Stomach (tissue), 9 donors: Measurements from ENCODE around the gene MDM2. TPM values are rescaled to one million over a fixed set of nuclear protein-coding genes. Genes with fewer than 3 reads are reported as not detected.
"Not testable (repeated sequence)": the region's sequence is repeated elsewhere in the genome, so short reads cannot be mapped to it uniquely, and the experiment has no call there.

Experiments
- DNase-seq, 2 donors: peaks; one replicate each; pipeline versions ENCODE4 v3.0.0 to v3.0.0-alpha.2; 2013 to 2019
- H3K27ac ChIP-seq, 5 donors: fragments of 200-600 bp in 4 of 5; sonication (generic) in 4 of 5; one replicate each; pipeline ENCODE4 v1.5.1; 2013 to 2019; ENCODE audit warnings: mild to moderate bottlenecking in 1 of 5, moderate library complexity in 1 of 5
- H3K27me3 ChIP-seq, 3 donors: fragments of 200-600 bp; sonication (generic); one replicate each; pipeline ENCODE4 v1.5.1; 2017 to 2019; ENCODE audit warnings: mixed run types in 1 of 3
- H3K36me3 ChIP-seq, 4 donors: fragments of 200-600 bp; sonication (generic); 1 replicate in 3 of 4; 2 replicates in 1 of 4; pipeline ENCODE4 v1.5.1; 2016 to 2019
- H3K4me1 ChIP-seq, 4 donors: fragments of 200-600 bp; sonication (generic); one replicate each; pipeline ENCODE4 v1.5.1; 2016 to 2019
- H3K4me3 ChIP-seq, 4 donors: fragments of 200-600 bp; sonication (generic) in 3 of 4; one replicate each; pipeline ENCODE4 v1.5.1; 2016 to 2019; ENCODE audit warnings: mild to moderate bottlenecking in 1 of 4
- H3K9me3 ChIP-seq, 4 donors: fragments of 200-600 bp; sonication (generic); one replicate each; pipeline ENCODE4 v1.5.1; 2016 to 2019
- EP300 ChIP-seq: sonication (generic); formaldehyde crosslinking; IDR thresholded peaks from one replicate; pipeline ENCODE4 v1.6.1; 2017; ENCODE audit warnings: antibody characterized with exemption
- POLR2A ChIP-seq, 4 donors: fragments of 450-650 bp; IDR thresholded peaks; one replicate each; pipeline ENCODE4 v1.6.1; 2016; ENCODE audit warnings: antibody characterized with exemption in 4 of 4, control low read depth in 2 of 4, mild to moderate bottlenecking in 1 of 4, moderate library complexity in 1 of 4
- POLR2AphosphoS5 ChIP-seq, 3 donors: sonication (generic); formaldehyde crosslinking; IDR thresholded peaks; one replicate each; pipeline ENCODE4 v1.6.1; 2016; ENCODE audit warnings: antibody characterized with exemption in 3 of 3
- WGBS, 5 donors: extraction: QIAGEN DNeasy Blood & Tissue Kit in 3 of 5; methylation state at CpG; one replicate each; pipeline versions ENCODE4 v1.1.5 to v1.1.7; 2013 to 2018; 5-methylcytosine and 5-hydroxymethylcytosine counted together
- intact Hi-C: fragments of 100-400 bp; cut with DNase I; formaldehyde crosslinking; loops from one replicate; pipeline ENCODE4 v1.15.1; 2023; ENCODE audit warnings: low total_unique reads
- polyA plus RNA-seq, 3 donors: library from polyadenylated mRNA; stranded (reverse); fragments of 200-250 nt; gene quantifications; one replicate each; pipeline ENCODE4 v1.2.3, GENCODE V29; 2013
- total RNA-seq, 5 donors: library from RNA; depleted of rRNA; stranded (reverse); fragments of >200 nt; gene quantifications; one replicate each; pipeline versions ENCODE4 v1.1.0 to v1.2.3, GENCODE V29; 2014 to 2016
- TF ChIP-seq, protein P1 (sequence below), 7 experiments: fragments of 450-650 bp in 4 of 7; fragments of 200-600 bp in 3 of 7; sonication (generic) in 3 of 7; IDR thresholded peaks; one replicate each; pipeline ENCODE4 v1.5.1; 2016 to 2019; ENCODE audit warnings: antibody characterized with exemption in 7 of 7, control low read depth in 2 of 7, mild to moderate bottlenecking in 1 of 7
- donor health status: healthy with polysubstance abuse.
- donor health status: Bipolar disorder and iron deficiency.
- donor health status: healthy.

Gene MDM2
- total and polyA plus RNA-seq, 8 donors: 16.8 to 151 (median 62.1) TPM

DNA sequence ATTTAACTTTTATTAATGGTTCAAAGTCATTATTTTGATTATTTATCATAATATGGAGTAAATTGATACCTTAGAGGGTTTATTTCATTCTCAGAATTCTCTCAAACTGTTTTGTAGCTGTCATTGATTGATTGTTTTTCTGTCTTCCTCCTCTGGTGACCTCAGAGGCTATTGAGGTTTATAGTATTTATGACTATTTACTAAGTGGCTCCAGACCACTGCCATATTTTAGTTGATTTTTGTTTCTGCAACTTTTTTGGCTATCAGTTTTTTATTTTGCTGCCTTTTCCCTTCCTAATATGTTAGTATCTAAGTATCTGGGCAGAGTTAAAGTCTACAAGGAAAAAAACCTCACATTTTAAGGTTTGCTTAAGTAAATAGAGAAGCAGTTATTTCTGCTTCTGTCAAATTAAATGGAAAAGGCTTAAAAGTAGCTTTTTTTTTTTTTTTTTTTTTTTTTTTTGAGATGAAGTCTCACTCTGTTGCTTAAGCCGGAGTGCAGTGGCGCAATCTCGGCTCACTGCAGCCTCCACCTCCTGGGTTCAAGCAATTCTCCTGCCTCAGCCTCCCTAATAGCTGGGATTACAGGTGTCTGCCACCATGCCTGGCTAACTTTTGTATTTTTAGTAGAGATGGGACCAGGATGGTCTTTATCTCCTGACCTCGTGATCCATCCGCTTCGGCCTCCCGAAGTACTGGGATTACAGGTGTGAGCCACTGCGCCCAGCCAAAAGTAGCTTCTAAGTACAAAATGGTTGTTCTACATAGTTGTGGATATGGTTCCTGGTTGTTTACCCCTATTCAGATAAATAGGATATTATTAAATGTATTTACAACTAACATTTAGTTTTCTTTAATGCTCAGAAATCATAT, 8.2 kb downstream of the MDM2 start:
- peaks cover 45 to 95% (median 90%) of the 10 kb centered on the region in 4 donors for H3K36me3 ChIP-seq
- H3K4me3 ChIP-seq: no peak overlapping the region
- H3K4me1 ChIP-seq: peaks cover 19 to 60% (median 35%) of the 10 kb centered on the region in 4 donors
- WGBS, 5 donors: 95 to 97% (median 97%) methylated on average over 8 of the region's 8 CpGs
- no peaks in the 10 kb centered on the region for H3K9me3 ChIP-seq
- H3K27me3 ChIP-seq: no peaks in the 10 kb centered on the region
- TF ChIP-seq, protein P1, sequence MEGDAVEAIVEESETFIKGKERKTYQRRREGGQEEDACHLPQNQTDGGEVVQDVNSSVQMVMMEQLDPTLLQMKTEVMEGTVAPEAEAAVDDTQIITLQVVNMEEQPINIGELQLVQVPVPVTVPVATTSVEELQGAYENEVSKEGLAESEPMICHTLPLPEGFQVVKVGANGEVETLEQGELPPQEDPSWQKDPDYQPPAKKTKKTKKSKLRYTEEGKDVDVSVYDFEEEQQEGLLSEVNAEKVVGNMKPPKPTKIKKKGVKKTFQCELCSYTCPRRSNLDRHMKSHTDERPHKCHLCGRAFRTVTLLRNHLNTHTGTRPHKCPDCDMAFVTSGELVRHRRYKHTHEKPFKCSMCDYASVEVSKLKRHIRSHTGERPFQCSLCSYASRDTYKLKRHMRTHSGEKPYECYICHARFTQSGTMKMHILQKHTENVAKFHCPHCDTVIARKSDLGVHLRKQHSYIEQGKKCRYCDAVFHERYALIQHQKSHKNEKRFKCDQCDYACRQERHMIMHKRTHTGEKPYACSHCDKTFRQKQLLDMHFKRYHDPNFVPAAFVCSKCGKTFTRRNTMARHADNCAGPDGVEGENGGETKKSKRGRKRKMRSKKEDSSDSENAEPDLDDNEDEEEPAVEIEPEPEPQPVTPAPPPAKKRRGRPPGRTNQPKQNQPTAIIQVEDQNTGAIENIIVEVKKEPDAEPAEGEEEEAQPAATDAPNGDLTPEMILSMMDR (IDR thresholded peaks at IDR 0.05): no peak
- TF ChIP-seq POLR2A (IDR thresholded peaks at IDR 0.05) (no peak), EP300 (no peak), POLR2AphosphoS5 (IDR thresholded peaks at IDR 0.05) (no peak)
- no peak for DNase-seq
- intact Hi-C loops: no loop called here
- no peak overlapping the region for H3K27ac ChIP-seq

DNA sequence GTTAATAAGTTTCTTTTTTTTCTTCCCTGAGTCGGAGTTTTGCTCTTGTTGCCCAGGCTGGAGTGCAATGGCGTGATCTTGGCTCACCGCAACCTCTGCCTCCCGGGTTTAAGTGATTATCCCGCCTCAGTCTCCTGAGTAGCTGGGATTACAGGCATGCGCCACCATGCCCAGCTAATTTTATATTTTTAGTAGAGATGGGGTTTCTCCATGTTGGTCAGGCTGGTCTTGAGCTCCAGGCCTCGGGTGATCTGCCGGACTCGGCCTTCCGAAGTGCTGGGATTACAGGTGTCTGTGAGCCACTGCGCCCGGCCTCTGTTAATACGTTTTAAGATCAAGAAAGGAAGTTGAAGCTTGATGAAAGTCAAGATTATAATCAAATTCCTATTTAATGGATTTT, 11.5 kb downstream of the MDM2 start:
- Histone ChIP-seq H3K4me1 (peaks cover 5 to 32% (median 11%) of the 10 kb centered on the region in 4 donors), H3K36me3 (peaks cover 50 to 98% (median 95%) of the 10 kb centered on the region in 4 donors)
- WGBS, 5 donors: 89 to 97% (median 94%) methylated on average over 13 of the region's 13 CpGs
- H3K27ac ChIP-seq, DNase-seq, intact Hi-C loops, H3K4me3 ChIP-seq, H3K27me3 ChIP-seq, H3K9me3 ChIP-seq: not testable (repeated sequence)

GRCh38 chr12:68821357-68822188, 13.6 kb downstream of the MDM2 start:
- Histone ChIP-seq H3K9me3 (no peaks in the 10 kb centered on the region), H3K27ac (no peak overlapping the region), H3K4me3 (no peak overlapping the region), H3K4me1 (peaks cover 0 to 11% (median 0%) of the 10 kb centered on the region in 4 donors), H3K27me3 (no peaks in the 10 kb centered on the region), H3K36me3 (peaks cover 62 to 98% (median 95%) of the 10 kb centered on the region in 4 donors)
- DNase-seq: no peak
- TF ChIP-seq POLR2AphosphoS5 (IDR thresholded peaks at IDR 0.05) (no peak), EP300 (no peak), POLR2A (IDR thresholded peaks at IDR 0.05) (no peak)
- TF ChIP-seq, protein P1 (IDR thresholded peaks at IDR 0.05): no peak
- WGBS, 5 donors: 86 to 91% (median 89%) methylated on average over 6 of the region's 6 CpGs
- intact Hi-C loops: no loop called here

DNA sequence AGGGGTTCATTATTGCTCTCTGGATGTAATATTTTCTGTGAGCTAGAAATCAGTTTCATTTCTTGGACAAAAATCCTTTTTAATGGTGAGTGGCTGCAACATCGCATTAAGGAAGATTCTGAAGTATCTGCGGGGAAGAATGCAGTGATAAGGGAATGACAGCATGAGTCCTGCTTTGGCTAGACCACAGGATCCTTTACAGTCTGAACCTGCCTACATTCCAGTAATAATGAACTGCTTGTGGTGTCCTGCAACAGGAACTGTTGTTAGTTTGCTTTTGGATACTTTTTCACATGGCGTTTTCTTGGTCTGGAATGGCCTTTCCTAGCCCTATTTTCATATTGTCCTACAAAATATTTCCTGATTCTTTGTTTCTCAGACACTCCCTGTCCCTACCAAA, 15.7 kb downstream of the MDM2 start:
- Histone ChIP-seq H3K9me3 (no peaks in the 10 kb centered on the region), H3K4me3 (no peak overlapping the region), H3K27me3 (no peaks in the 10 kb centered on the region), H3K36me3 (peaks cover 66 to 99% (median 95%) of the 10 kb centered on the region in 4 donors), H3K27ac (no peak overlapping the region), H3K4me1 (peaks cover 0 to 6% (median 0%) of the 10 kb centered on the region in 4 donors)
- no peak for DNase-seq
- TF ChIP-seq, protein P1 (IDR thresholded peaks at IDR 0.05): no peak
- no peak for TF ChIP-seq EP300
- no peak for TF ChIP-seq POLR2A (IDR thresholded peaks at IDR 0.05)
- no peak for TF ChIP-seq POLR2AphosphoS5 (IDR thresholded peaks at IDR 0.05)
- 75 to 89% (median 81%) methylated on average over 3 of the region's 3 CpGs for WGBS, 5 donors
- intact Hi-C loops: no loop called here
